ENCODE results near the gene RNF43. TPM values are rescaled to one million over a fixed set of nuclear protein-coding genes. Genes with fewer than 3 reads are reported as not detected.

RNF43 gene
- total and polyA plus RNA-seq, 2 of the 13 experiments (the other 11 are each of a cell fraction or from before 2014, with no cell fraction given), result 31.0 to 53.4 TPM

- in situ Hi-C loops (cut with HindIII; ENCODE audit: extremely low pct_ligation_motif_present, low pct_unique_long_range_greater_than_20kb), result no loop called here
- H2AFZ ChIP-seq (ENCODE audit: low read length), result no peak overlapping the region
- intact Hi-C loops (cut with micrococcal nuclease; ENCODE audit: unreplicated experiment), result loop anchor here (1.0 kb wide), 4 partner anchors 12 to 48 kb away; partner anchors contain the start of genes RNF43 and SUPT4H1
- peaks cover 43 to 62% of the 10 kb centered on the region in 2 experiments for H3K36me3 ChIP-seq (replicated peaks in 1 of 2; ENCODE audit: control insufficient read depth in 1 of 2, insufficient read depth in 2 of 2, low read length in 2 of 2)
- 92% methylated on average over 3 of the region's 3 CpGs for WGBS (ENCODE audit: low lambda C conversion rate)
- H3K79me2 ChIP-seq (ENCODE audit: insufficient read depth, low read length), result peaks cover 89% of the 10 kb centered on the region
- H3K27ac ChIP-seq (ENCODE audit: extremely low read length, insufficient read depth, low read length), result peak overlapping the region; percentile 92
- peak overlapping the region; percentile 80 for H3K4me2 ChIP-seq (ENCODE audit: low read depth, low read length)
- ChIA-PET CTCF (ENCODE audit: low intra/inter-chr PET ratio, low total read pairs) (no interaction called here), POLR2A (interaction anchor here (0.6 to 12.9 kb wide), 14 partner anchors 10 to 146 kb away, joined by 3 to 458 read pairs (median 10); partner anchors contain the start of genes MTMR4, RNF43 and SUPT4H1)
- H3K4me3 ChIP-seq (replicated peaks in 1 of 3; ENCODE audit: insufficient read depth in 1 of 3, low read depth in 2 of 3, low read length in 3 of 3), result peak overlapping the region in 1 of 3 experiments; percentile 47; a peak in 2 of 6 replicates
- H3K9ac ChIP-seq (ENCODE audit: insufficient read depth, low read depth, low read length), result peak overlapping the region; percentile 79
- H3K4me1 ChIP-seq (ENCODE audit: insufficient read depth, low read length), result peaks cover 98% of the 10 kb centered on the region
- FAIRE-seq (no peak), ATAC-seq (no peak), DNase-seq (ENCODE audit: low spot score) (no peak)
- no peaks in the 10 kb centered on the region for H3K9me3 ChIP-seq (ENCODE audit: low read length)
- BruUV-seq (replicated peaks), result no TSS peak
- no peaks in the 10 kb centered on the region for H4K20me1 ChIP-seq (ENCODE audit: insufficient read depth, low read length)
- no peaks in the 10 kb centered on the region for H3K27me3 ChIP-seq (ENCODE audit: control insufficient read depth in 1 of 2, insufficient read depth in 2 of 2, low read length in 2 of 2)
- TF ChIP-seq ZNF124 (CRISPR knock-in tag; IDR thresholded peaks at IDR 0.05) (no peak), KDM5B (CRISPR knock-in tag; IDR thresholded peaks at IDR 0.05; ENCODE audit: borderline replicate concordance) (0 out of 2 replicates have a peak, but pooled peaks have one; percentile 48), AGO2 (optimal IDR thresholded peaks at IDR 0.05; ENCODE audit: low read depth, low read length) (peak; percentile 31), ZNF235 (CRISPR knock-in tag; IDR thresholded peaks at IDR 0.05; ENCODE audit: borderline replicate concordance) (no peak), ZNF768 (CRISPR knock-in tag; IDR thresholded peaks at IDR 0.05) (no peak), ZBTB2 (CRISPR knock-in tag; IDR thresholded peaks at IDR 0.05; ENCODE audit: low read depth) (no peak), EEA1 (CRISPR knock-in tag; IDR thresholded peaks at IDR 0.05; ENCODE audit: borderline replicate concordance) (no peak), SRSF4 (IDR thresholded peaks at IDR 0.05; ENCODE audit: low read depth, low read length, poor library complexity, severe bottlenecking) (no peak), ZBED4 (CRISPR knock-in tag; IDR thresholded peaks at IDR 0.05; ENCODE audit: borderline replicate concordance) (no peak), JUND (CRISPR knock-in tag; IDR thresholded peaks at IDR 0.05) (no peak), HIC2 (CRISPR knock-in tag; IDR thresholded peaks at IDR 0.05; ENCODE audit: low read depth) (no peak)
Measured at GRCh38 chr17:58368860-58369213, 48.5 kb downstream of the RNF43 start.
